ENCODE measurements around the gene ANHX. TPM values are rescaled to one million over a fixed set of nuclear protein-coding genes. Genes with fewer than 3 reads are reported as not detected.
"Not testable (repeated sequence)": the region's sequence is repeated elsewhere in the genome, so short reads cannot be mapped to it uniquely, and the experiment has no call there.

ANHX gene
- total RNA-seq, result not detected
- polyA plus RNA-seq (2013, experiment 1 of 2), result not detected
- polyA plus RNA-seq (2013, experiment 2 of 2), result not detected
- long read RNA-seq, experiment 1, result 0 reads
- long read RNA-seq, experiment 2, result 0 reads
- long read RNA-seq, experiment 3, result 0 reads
- long read RNA-seq, experiment 4, result 0 reads

- H3K27me3 ChIP-seq (ENCODE audit: control insufficient read depth, insufficient read depth, low read length, poor library complexity, severe bottlenecking), result no peaks in the 10 kb centered on the region
- no peak within 1 kb of the TSS for H3K9ac ChIP-seq (ENCODE audit: extremely low read depth, low read length, poor library complexity, severe bottlenecking)
- H3K9me3 ChIP-seq (ENCODE audit: control insufficient read depth, low read length), result peaks cover 47% of the 10 kb centered on the region
- peaks cover 4% of the 10 kb centered on the region for H3K27me3 Mint-ChIP-seq (ENCODE audit: insufficient read depth)
- H3K36me3 Mint-ChIP-seq (ENCODE audit: low read depth), result peaks cover 3% of the 10 kb centered on the region
- no peaks in the 10 kb centered on the region for H3K4me1 Mint-ChIP-seq
- no peaks in the 10 kb centered on the region for H3K4me1 ChIP-seq (ENCODE audit: control insufficient read depth, insufficient read depth, low read length)
- no peak within 1 kb of the TSS for H3K27ac ChIP-seq (ENCODE audit: low read depth, low read length)
- TF ChIP-seq CTCF (conservative IDR thresholded peaks at IDR 0.05), result no peak
- peaks cover 78% of the 10 kb centered on the region for H3K9me3 Mint-ChIP-seq
- no peaks in the 10 kb centered on the region for H3K36me3 ChIP-seq (ENCODE audit: control insufficient read depth, insufficient read depth, low read length)
- no peak within 1 kb of the TSS for H3K27ac Mint-ChIP-seq
- H3K4me3 Mint-ChIP-seq, result no peak within 1 kb of the TSS
- H3K4me3 ChIP-seq (ENCODE audit: low read length), result no peak within 1 kb of the TSS
- no peak for DNase-seq
- 87 to 89% methylated on average over 23 to 49 of the region's 61 CpGs for WGBS, 2 experiments (ENCODE audit: insufficient coverage in 1 of 2, insufficient read length in 1 of 2)
Measured at GRCh38 chr12:133235401-133236112, at the start of gene ANHX. TSS of gene ANHX (minus strand) at chr12:133235877. CDS start at chr12:133234356, 1,521 bp downstream.

GRCh38 chr12:133264668-133265067 lies 29.0 kb upstream of the ANHX start:
- H3K4me1 Mint-ChIP-seq; H3K9me3 ChIP-seq (ENCODE audit: control insufficient read depth, low read length); H3K9ac ChIP-seq (ENCODE audit: extremely low read depth, low read length, poor library complexity, severe bottlenecking); DNase-seq; H3K4me1 ChIP-seq (ENCODE audit: control insufficient read depth, insufficient read depth, low read length); H3K27ac ChIP-seq (ENCODE audit: low read depth, low read length); H3K27me3 Mint-ChIP-seq (ENCODE audit: insufficient read depth); H3K4me3 ChIP-seq (ENCODE audit: low read length); H3K4me3 Mint-ChIP-seq; H3K36me3 ChIP-seq (ENCODE audit: control insufficient read depth, insufficient read depth, low read length); H3K27ac Mint-ChIP-seq; H3K27me3 ChIP-seq (ENCODE audit: control insufficient read depth, insufficient read depth, low read length, poor library complexity, severe bottlenecking); H3K36me3 Mint-ChIP-seq (ENCODE audit: low read depth): not testable (repeated sequence)
- H3K9me3 Mint-ChIP-seq, result peaks cover 34% of the 10 kb centered on the region
- 100% methylated on average over 2 of the region's 11 CpGs; no CpG with 5 or more reads in 1 of the 2 experiments for WGBS, 2 experiments (ENCODE audit: insufficient coverage in 1 of 2, insufficient read length in 1 of 2)

GRCh38 chr12:133264173-133264572 lies 28.5 kb upstream of the ANHX start:
- no peak overlapping the region for H3K27ac ChIP-seq (ENCODE audit: low read depth, low read length)
- H3K9me3 ChIP-seq (ENCODE audit: control insufficient read depth, low read length), result no peaks in the 10 kb centered on the region
- Mint-ChIP-seq H3K27ac (no peak overlapping the region), H3K36me3 (ENCODE audit: low read depth) (no peaks in the 10 kb centered on the region), H3K4me1 (no peaks in the 10 kb centered on the region), H3K9me3 (peaks cover 37% of the 10 kb centered on the region), H3K27me3 (ENCODE audit: insufficient read depth) (no peaks in the 10 kb centered on the region), H3K4me3 (no peak overlapping the region)
- H3K4me3 ChIP-seq (ENCODE audit: low read length), result no peak overlapping the region
- WGBS, 2 experiments (ENCODE audit: insufficient coverage in 1 of 2, insufficient read length in 1 of 2), result 89 to 90% methylated on average over 21 to 33 of the region's 33 CpGs
- no peaks in the 10 kb centered on the region for H3K4me1 ChIP-seq (ENCODE audit: control insufficient read depth, insufficient read depth, low read length)
- no peak for TF ChIP-seq CTCF (conservative IDR thresholded peaks at IDR 0.05)
- DNase-seq, result no peak
- H3K36me3 ChIP-seq (ENCODE audit: control insufficient read depth, insufficient read depth, low read length), result no peaks in the 10 kb centered on the region
- H3K27me3 ChIP-seq (ENCODE audit: control insufficient read depth, insufficient read depth, low read length, poor library complexity, severe bottlenecking), result no peaks in the 10 kb centered on the region
- H3K9ac ChIP-seq (ENCODE audit: extremely low read depth, low read length, poor library complexity, severe bottlenecking), result no peak overlapping the region

All from endodermal cell (in vitro differentiated cells).